ENCODE results near the gene LYPD4.

LYPD4 gene

DNA sequence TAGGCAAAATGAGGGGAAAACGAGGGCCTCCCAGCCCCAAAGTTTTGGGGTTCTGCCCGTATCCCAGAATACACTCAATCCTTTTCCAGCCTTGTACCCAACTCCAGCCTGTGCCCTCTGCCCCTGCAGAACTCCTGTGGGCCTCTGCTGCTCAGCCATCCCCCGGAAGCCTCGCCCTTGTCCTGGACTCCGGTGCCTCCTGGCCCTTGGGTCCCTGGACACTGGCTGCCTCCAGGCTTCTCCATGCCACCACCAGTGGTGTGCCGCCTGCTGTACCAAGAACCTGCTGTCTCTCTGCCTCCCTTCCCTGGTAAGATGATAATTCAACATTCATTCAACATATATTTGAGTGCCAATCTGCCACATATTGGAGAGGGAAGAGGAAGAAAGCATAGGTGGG, 4.2 kb upstream of the LYPD4 start:
- DNase-seq (ENCODE audit: low read depth): no peak
- no peak overlapping the region for H3K4me3 ChIP-seq (ENCODE audit: low read length)
- TF ChIP-seq, protein P1, sequence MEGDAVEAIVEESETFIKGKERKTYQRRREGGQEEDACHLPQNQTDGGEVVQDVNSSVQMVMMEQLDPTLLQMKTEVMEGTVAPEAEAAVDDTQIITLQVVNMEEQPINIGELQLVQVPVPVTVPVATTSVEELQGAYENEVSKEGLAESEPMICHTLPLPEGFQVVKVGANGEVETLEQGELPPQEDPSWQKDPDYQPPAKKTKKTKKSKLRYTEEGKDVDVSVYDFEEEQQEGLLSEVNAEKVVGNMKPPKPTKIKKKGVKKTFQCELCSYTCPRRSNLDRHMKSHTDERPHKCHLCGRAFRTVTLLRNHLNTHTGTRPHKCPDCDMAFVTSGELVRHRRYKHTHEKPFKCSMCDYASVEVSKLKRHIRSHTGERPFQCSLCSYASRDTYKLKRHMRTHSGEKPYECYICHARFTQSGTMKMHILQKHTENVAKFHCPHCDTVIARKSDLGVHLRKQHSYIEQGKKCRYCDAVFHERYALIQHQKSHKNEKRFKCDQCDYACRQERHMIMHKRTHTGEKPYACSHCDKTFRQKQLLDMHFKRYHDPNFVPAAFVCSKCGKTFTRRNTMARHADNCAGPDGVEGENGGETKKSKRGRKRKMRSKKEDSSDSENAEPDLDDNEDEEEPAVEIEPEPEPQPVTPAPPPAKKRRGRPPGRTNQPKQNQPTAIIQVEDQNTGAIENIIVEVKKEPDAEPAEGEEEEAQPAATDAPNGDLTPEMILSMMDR (conservative IDR thresholded peaks at IDR 0.05; ENCODE audit: low read depth, low read length): no peak

GRCh38 chr19:41847351-41848105, 3.0 kb upstream of the LYPD4 start:
- TF ChIP-seq, protein P1 (conservative IDR thresholded peaks at IDR 0.05; ENCODE audit: low read depth, low read length): no peak
- no peak for DNase-seq (ENCODE audit: low read depth)
- no peak overlapping the region for H3K4me3 ChIP-seq (ENCODE audit: low read length)

DNA sequence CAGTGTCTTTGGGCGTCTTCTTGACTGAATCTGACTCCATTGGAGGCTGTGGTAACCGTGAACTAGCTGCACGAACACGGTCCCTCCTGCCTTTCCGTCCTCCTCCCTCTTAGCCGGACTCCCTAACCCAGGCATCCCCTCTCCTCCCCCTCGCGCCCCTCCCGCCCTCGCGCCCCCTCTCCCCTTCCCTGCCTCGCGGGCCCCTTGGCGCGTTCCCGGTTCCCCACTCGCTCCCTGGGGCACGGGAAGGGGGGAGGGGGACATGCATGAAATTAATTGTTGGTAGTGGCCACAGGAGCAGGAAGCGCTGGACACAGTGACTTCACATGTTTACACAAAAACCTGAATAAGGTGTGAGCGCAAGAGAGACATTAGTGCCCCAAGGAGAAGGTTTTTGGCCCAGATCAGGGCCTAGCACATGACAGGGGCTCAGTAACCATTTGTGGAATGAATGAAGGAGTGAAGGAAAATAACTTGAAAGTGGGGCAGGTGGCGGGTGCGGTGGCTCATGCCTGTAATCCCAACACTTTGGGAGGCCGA, 638 bp upstream of the LYPD4 start:
- no peak for DNase-seq (ENCODE audit: low read depth)
- TF ChIP-seq, protein P1 (conservative IDR thresholded peaks at IDR 0.05; ENCODE audit: low read depth, low read length): no peak
- no peak overlapping the region for H3K4me3 ChIP-seq (ENCODE audit: low read length)

- H3K4me3 ChIP-seq (ENCODE audit: low read length): no peak within 1 kb of the TSS
- TF ChIP-seq, protein P1 (conservative IDR thresholded peaks at IDR 0.05; ENCODE audit: low read depth, low read length): no peak
- DNase-seq (ENCODE audit: low read depth): no peak
Observed at GRCh38 chr19:41845001-41845050, 343 bp upstream of the LYPD4 start, which contains the start of gene DMRTC2. Gene DMRTC2, plus strand, starts transcription at chr19:41845042. Its CDS starts 2,387 bp downstream, at chr19:41847429.

DNA sequence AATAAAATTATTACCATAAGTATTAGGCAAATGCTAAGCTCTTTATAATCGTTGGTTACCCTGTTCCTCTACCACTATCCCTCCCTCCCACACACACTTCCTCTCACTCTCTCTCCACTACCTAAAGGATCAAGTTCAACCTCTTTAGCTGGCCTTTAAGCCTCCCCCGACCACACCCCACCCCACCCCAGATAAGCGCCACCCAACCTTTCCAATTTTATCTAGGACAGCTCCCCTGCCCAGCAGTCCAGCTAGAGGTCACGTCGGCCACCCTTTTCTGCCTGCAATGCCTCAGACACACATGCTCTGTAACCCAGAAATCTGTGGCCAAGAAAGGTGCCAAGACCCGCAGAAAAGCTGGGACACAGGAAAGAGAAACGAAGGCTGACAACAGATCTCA, 1.1 kb downstream of the LYPD4 start:
- H3K4me3 ChIP-seq (ENCODE audit: low read length): no peak overlapping the region
- no peak for DNase-seq (ENCODE audit: low read depth)
- TF ChIP-seq, protein P1 (conservative IDR thresholded peaks at IDR 0.05; ENCODE audit: low read depth, low read length): no peak

- H3K4me3 ChIP-seq (ENCODE audit: low read length): no peak overlapping the region
- no peak for DNase-seq (ENCODE audit: low read depth)
- TF ChIP-seq, protein P1 (conservative IDR thresholded peaks at IDR 0.05; ENCODE audit: low read depth, low read length): no peak
Observed at GRCh38 chr19:41839211-41839610, 5.3 kb downstream of the LYPD4 start.

DNA sequence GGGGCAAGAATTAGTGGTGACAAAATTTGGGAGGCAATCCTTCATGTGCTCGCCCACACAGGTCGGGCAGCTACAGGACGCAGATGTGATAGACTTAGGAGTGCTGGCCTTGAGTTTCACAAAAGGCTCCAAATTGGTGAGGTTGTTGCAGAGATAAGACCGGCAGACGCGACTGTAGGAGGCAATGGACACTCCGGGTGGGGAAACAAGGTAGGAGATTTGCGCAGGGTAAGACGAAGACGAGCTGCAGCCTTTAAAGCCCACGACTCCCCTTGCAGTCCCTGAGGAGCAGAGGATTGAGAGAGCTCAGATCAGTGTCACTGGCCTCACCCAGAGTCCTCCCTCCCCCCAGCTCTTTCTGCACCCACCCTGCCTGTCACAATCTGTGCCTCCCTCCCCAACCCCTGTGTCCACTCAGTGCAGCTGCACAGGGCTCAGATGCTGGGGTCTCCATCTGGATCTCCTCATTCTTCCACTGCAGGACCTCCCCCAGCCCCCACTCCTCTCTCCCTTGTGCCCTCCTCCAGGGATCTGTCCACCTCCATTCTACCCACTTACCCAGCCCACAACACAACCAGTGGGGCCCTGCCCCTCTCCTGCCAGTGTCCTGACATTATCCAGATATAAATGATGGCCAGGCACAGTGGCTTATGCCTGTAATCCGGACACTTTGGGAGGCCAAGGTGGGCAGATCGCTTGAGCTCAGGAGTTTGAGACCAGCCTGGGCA, 6.3 kb downstream of the LYPD4 start:
- H3K4me3 ChIP-seq (ENCODE audit: low read length): no peak overlapping the region
- DNase-seq (ENCODE audit: low read depth): no peak
- TF ChIP-seq, protein P1 (conservative IDR thresholded peaks at IDR 0.05; ENCODE audit: low read depth, low read length): no peak
